B cell (primary cell): ENCODE results near the gene HIBCH. TPM values are rescaled to one million over a fixed set of nuclear protein-coding genes. Genes with fewer than 3 reads are reported as not detected.
"Not testable (repeated sequence)": the region's sequence is repeated elsewhere in the genome, so short reads cannot be mapped to it uniquely, and the experiment has no call there.

Source experiments
- ATAC-seq: fragments of 200-7000 bp; cut with Tn5 transposase; one replicate; pipeline ENCODE4 v1.10.0; 2021; ENCODE audit warnings: low read depth, mild to moderate bottlenecking, moderate number of reproducible peaks, moderate library complexity
- CTCF ChIA-PET: fragments of 350-600 bp; sonication (Branson Sonifier 250); formaldehyde crosslinking; loops from one replicate; lab custom pipeline; 2021; ENCODE audit warnings: antibody characterized with exemption, inconsistent platforms; lab: Charles Lee
- POLR2A ChIA-PET: fragments of 350-600 bp; sonication (Branson Sonifier 250); formaldehyde crosslinking; loops from one replicate; lab custom pipeline; 2021; ENCODE audit warnings: antibody characterized with exemption; lab: Charles Lee
- DNase-seq: peaks from one replicate; pipeline ENCODE4 v3.0.0; 2013
- H2AFZ ChIP-seq: 2 replicates; pipeline ENCODE4 v1.6.1; 2012; ENCODE audit warnings: mild to moderate bottlenecking, low read depth, low read length; ENCODE audit not compliant: insufficient read depth, poor library complexity, severe bottlenecking
- H3K27ac ChIP-seq, 2 donors: 1 replicate in 1 of 2; 2 replicates in 1 of 2; pipeline ENCODE4 v1.5.1; 2012 to 2013; ENCODE audit warnings: low read length in 2 of 2, mild to moderate bottlenecking in 2 of 2, moderate library complexity in 1 of 2
- H3K27me3 ChIP-seq, 4 experiments: fragments of 200-600 bp in 1 of 4; sonication (generic) in 1 of 4; replicated peaks in 1 of 4; 1 replicate in 2 of 4; 2 replicates in 2 of 4; pipeline versions ENCODE4 v1.6.1 to v1.7.0; 2013 to 2016; ENCODE audit warnings: low read length in 3 of 4, mild to moderate bottlenecking in 2 of 4, mixed read lengths in 1 of 4, moderate library complexity in 1 of 4; ENCODE audit not compliant: insufficient read depth in 4 of 4, control insufficient read depth in 3 of 4; ENCODE audit errors: control extremely low read depth in 1 of 4
- H3K36me3 ChIP-seq, 2 experiments: replicated peaks in 1 of 2; 1 replicate in 1 of 2; 2 replicates in 1 of 2; pipeline versions ENCODE4 v1.6.1 to v1.7.1; 2013; ENCODE audit warnings: low read length in 1 of 2; ENCODE audit not compliant: insufficient read depth in 2 of 2, control insufficient read depth in 1 of 2; ENCODE audit errors: control extremely low read depth in 1 of 2, extremely low read depth in 1 of 2
- H3K4me1 ChIP-seq, 2 donors: fragments of 200-600 bp in 1 of 2; sonication (generic) in 1 of 2; 1 replicate in 1 of 2; 2 replicates in 1 of 2; pipeline versions ENCODE4 v1.5.1 to v1.6.1; 2013 to 2017; ENCODE audit warnings: low read length in 2 of 2; ENCODE audit not compliant: control insufficient read depth in 2 of 2, insufficient read depth in 2 of 2
- H3K4me2 ChIP-seq: replicated peaks from 2 replicates; pipeline ENCODE3; 2012; ENCODE audit warnings: mild to moderate bottlenecking, low read depth, low read length; ENCODE audit not compliant: poor library complexity, severe bottlenecking
- H3K4me3 ChIP-seq, 5 experiments: fragments of 200-600 bp in 1 of 5; sonication (generic) in 1 of 5; 1 replicate in 3 of 5; 2 replicates in 2 of 5; pipeline versions ENCODE4 v1.5.1 to v1.7.0; 2011 to 2016; ENCODE audit warnings: low read length in 4 of 5, mild to moderate bottlenecking in 4 of 5, low read depth in 2 of 5, control low read depth in 1 of 5, moderate library complexity in 1 of 5; ENCODE audit not compliant: insufficient read depth in 1 of 5; ENCODE audit errors: control extremely low read depth in 1 of 5, extremely low read depth in 1 of 5
- H3K79me2 ChIP-seq: fragments of 200-600 bp; sonication (generic); one replicate; pipeline ENCODE4 v1.6.0; 2016; ENCODE audit warnings: low read length; ENCODE audit not compliant: control insufficient read depth, insufficient read depth
- H3K9ac ChIP-seq: fragments of 200-600 bp; sonication (generic); 2 replicates; pipeline ENCODE4 v1.6.1; 2017; ENCODE audit warnings: mild to moderate bottlenecking, low read length, moderate library complexity
- H3K9me3 ChIP-seq, 3 donors: one replicate each; pipeline versions ENCODE4 v1.6.1 to v1.7.1; 2013; ENCODE audit warnings: low read length in 2 of 3; ENCODE audit not compliant: control insufficient read depth in 2 of 3, insufficient read depth in 1 of 3; ENCODE audit errors: control extremely low read depth in 1 of 3
- H4K20me1 ChIP-seq: 2 replicates; pipeline ENCODE4 v1.6.0; 2012; ENCODE audit warnings: mild to moderate bottlenecking, low read length; ENCODE audit not compliant: insufficient read depth, control insufficient read depth, poor library complexity, severe bottlenecking
- H3K27ac Mint-ChIP-seq: one replicate; pipeline ENCODE4 v1.8.0; 2021; ENCODE audit warnings: mixed read lengths
- H3K27me3 Mint-ChIP-seq: one replicate; pipeline ENCODE4 v1.8.0; 2021; ENCODE audit warnings: mixed read lengths
- H3K4me1 Mint-ChIP-seq: one replicate; pipeline ENCODE4 v1.8.0; 2021; ENCODE audit warnings: mixed read lengths
- H3K4me3 Mint-ChIP-seq: one replicate; pipeline ENCODE4 v1.8.0; 2021; ENCODE audit warnings: mixed read lengths
- H3K9me3 Mint-ChIP-seq: one replicate; pipeline ENCODE4 v1.8.0; 2022; ENCODE audit warnings: mixed read lengths; ENCODE audit not compliant: insufficient read depth
- CTCF ChIP-seq: fragments of 200-600 bp; IDR thresholded peaks from one replicate; pipeline ENCODE4 v1.8.0; 2022; ENCODE audit warnings: antibody characterized with exemption, mild to moderate bottlenecking
- EZH2 ChIP-seq: IDR thresholded peaks from 2 replicates; pipeline ENCODE4 v1.6.1; 2012; ENCODE audit warnings: borderline replicate concordance, low read depth, mild to moderate bottlenecking, moderate library complexity, low read length; ENCODE audit not compliant: insufficient read depth, poor library complexity, severe bottlenecking
- WGBS: methylation state at CpG from one replicate; pipeline ENCODE4 v1.1.5; 2013; ENCODE audit warnings: missing lambda C conversion rate; ENCODE audit not compliant: insufficient coverage; 5-methylcytosine and 5-hydroxymethylcytosine counted together
- intact Hi-C: fragments of 100-400 bp; cut with micrococcal nuclease; formaldehyde crosslinking; loops from one replicate; pipeline ENCODE4 v1.10.0; 2022
- polyA plus RNA-seq: library from polyadenylated mRNA; depleted of rRNA; stranded (reverse); fragments of >200 nt; gene quantifications from 2 replicates; pipeline ENCODE4 v1.2.3, GENCODE V29; 2012
- total RNA-seq, 2 donors: library from RNA; stranded (reverse); fragments of 120-200 nt in 1 of 2; gene quantifications; 1 replicate in 1 of 2; 2 replicates in 1 of 2; pipeline versions ENCODE4 v1.2.3 to v1.2.4, GENCODE V29; 2013 to 2022

HIBCH gene
- total and polyA plus RNA-seq, 2 donors (not counting 1 experiment from before 2014, with no cell fraction given), result 5.6 to 30.2 TPM

GRCh38 chr2:190297880-190298279 lies 21.7 kb downstream of the HIBCH start:
- H3K27me3 ChIP-seq, H3K27me3 Mint-ChIP-seq, H3K4me1 Mint-ChIP-seq, H3K79me2 ChIP-seq, H3K27ac ChIP-seq, H3K9me3 Mint-ChIP-seq, CTCF ChIA-PET, H3K4me2 ChIP-seq, POLR2A ChIA-PET, H3K9me3 ChIP-seq, intact Hi-C loops, H3K9ac ChIP-seq, H3K4me3 Mint-ChIP-seq, H3K4me1 ChIP-seq, ATAC-seq, H3K4me3 ChIP-seq, H2AFZ ChIP-seq, H4K20me1 ChIP-seq, H3K27ac Mint-ChIP-seq, DNase-seq: not testable (repeated sequence)
- peaks cover 20 to 24% of the 10 kb centered on the region in 2 experiments for H3K36me3 ChIP-seq
- WGBS, result no CpG with 5 or more reads among the region's 2 CpGs

GRCh38 chr2:190283783-190284182 lies 35.8 kb downstream of the HIBCH start:
- H2AFZ ChIP-seq, result no peak overlapping the region
- no peak overlapping the region for H3K4me2 ChIP-seq

More at GRCh38 chr2:190283783-190284182, 35.8 kb downstream of the HIBCH start:
- no CpG with 5 or more reads among the region's 2 CpGs for WGBS
- Mint-ChIP-seq H3K4me1 (no peaks in the 10 kb centered on the region), H3K4me3 (no peak overlapping the region), H3K27ac (no peak overlapping the region), H3K9me3 (no peaks in the 10 kb centered on the region), H3K27me3 (no peaks in the 10 kb centered on the region)
- ChIA-PET CTCF (no interaction called here), POLR2A (no interaction called here)
- intact Hi-C loops, result no loop called here
- no peaks in the 10 kb centered on the region for H3K27me3 ChIP-seq
- H3K4me3 ChIP-seq, result no peak overlapping the region
- peaks cover 5% of the 10 kb centered on the region for H3K79me2 ChIP-seq
- no peaks in the 10 kb centered on the region for H4K20me1 ChIP-seq
- H3K4me1 ChIP-seq, result no peaks in the 10 kb centered on the region
- H3K27ac ChIP-seq, result no peak overlapping the region
- peaks cover 2 to 31% of the 10 kb centered on the region in 2 experiments for H3K36me3 ChIP-seq
- TF ChIP-seq EZH2 (no peak), CTCF (no peak)
- no peak for DNase-seq
- H3K9me3 ChIP-seq, result no peaks in the 10 kb centered on the region
- H3K9ac ChIP-seq, result no peak overlapping the region
- no peak for ATAC-seq
